ENCODE measurements around the gene NDUFA7.

Gene NDUFA7

DNA sequence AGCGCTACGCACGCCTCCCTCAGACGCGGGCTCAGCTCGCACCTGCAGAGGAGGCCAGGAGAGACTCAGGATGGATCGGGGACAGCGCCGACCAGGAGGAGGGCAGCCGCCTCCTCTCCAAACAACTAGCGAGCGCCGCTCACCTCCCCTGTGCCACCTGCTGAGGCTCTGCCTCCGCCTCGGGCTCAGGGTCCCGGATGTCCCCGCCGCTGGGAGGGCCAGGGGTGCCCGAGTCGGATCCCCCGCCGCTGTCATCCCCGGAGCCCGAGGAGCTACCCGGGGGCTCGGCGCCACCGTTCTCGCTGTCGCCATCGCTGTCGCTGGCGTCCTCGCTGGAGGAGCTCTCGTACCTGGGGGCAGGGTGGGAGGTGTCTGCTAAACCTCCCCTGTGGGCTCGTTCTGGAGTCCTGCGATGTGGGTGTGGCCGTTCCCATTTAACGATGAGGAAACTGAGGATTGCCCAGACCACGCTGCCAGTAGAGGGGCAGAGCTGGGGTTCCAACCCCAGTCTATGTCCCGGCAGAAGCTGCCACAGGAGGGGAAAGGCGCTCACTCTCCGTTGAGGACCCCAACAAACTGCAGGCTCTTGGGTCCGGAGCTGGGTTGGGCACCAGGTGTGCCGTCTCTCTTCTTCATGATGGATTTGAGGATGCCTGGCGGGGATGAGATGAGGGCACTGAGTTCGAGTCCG, 12.7 kb upstream of the NDUFA7 start:
- FAIRE-seq (no peak), DNase-seq (ENCODE audit: insufficient read length, low spot score) (no peak)
- TF ChIP-seq POU2F2 (IDR thresholded peaks at IDR 0.05; ENCODE audit: low read depth, low read length), result no peak

DNA sequence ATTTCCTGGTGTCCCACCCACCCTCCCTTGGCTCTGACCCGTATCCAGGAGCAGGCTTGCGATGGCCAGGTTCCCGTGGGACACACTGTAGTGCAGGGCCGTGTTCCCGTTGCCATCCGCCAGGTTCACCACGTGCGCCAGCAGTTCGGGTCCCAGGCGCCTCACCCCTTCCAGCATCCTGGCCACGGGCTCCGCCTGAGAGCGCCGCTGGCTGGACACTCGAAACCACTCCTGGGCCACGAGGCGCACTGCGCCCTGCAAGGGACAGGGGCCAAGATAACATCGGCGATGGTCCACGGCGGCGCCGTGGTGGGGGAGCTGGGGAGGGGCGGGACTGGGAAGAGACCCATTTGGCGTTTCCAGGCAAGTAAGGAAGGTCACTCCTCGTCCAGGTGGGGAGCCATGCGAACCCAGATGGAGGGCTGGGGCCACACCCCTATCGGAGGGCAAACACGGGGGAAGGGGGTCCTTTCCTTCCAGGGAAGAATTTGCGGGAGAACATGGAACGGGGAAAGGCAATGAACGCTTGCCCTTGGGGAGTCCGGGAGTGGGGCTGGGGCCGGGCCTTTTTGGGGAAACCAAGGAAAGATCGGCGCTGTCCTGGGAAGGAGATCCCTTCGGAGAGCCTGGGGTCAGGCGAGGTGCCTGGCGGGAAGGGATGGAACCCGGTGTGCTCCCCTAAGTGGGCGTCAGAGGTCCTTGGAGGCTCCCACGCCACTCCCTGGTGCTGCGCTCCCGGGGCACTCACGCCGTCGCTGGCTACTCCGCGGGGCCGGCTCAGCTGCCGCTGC, 12.0 kb upstream of the NDUFA7 start:
- DNase-seq (ENCODE audit: insufficient read length, low spot score) (no peak), FAIRE-seq (no peak)
- TF ChIP-seq SPI1 (IDR thresholded peaks at IDR 0.05; ENCODE audit: low read depth, low read length), result no peak
- TF ChIP-seq POLR2AphosphoS5 (IDR thresholded peaks at IDR 0.05; ENCODE audit: low read depth, low read length), result no peak
- TF ChIP-seq POU2F2 (IDR thresholded peaks at IDR 0.05; ENCODE audit: low read depth, low read length), result no peak
- TF ChIP-seq POLR2A (IDR thresholded peaks at IDR 0.05; ENCODE audit: low read depth, low read length), result no peak
- no peak for TF ChIP-seq PAX5 (IDR thresholded peaks at IDR 0.05; ENCODE audit: insufficient read depth, low read length, severe bottlenecking)
- TF ChIP-seq TAF1 (IDR thresholded peaks at IDR 0.05; ENCODE audit: low read depth, low read length), result no peak

DNA sequence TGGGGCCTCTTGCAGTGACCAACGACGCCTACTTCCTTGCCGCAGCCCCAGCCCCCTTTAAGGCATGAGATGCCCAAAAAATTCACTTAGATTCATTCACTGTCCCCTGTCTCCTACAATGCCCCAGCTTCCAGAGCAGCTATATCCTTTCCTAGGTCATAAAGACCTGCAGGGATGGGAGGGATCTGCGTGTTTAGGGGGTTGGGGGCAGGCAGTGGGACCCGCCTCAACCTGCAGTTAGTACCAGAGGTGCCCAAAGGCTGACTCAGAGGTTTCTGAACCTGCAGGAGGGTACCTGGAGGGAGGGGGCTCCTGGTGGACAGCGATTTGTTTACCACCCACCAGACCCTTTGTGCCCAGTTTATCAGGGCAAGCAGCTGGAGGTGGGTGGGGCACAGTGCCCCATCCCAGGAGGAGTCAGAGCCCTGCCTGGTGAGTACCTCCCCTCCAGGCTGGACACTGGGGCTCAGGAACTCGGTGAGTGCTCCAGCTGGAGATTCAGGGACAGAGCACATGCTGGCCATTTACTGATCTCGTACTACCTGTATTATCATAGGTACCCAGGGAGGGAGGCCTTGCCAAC, 10.2 kb upstream of the NDUFA7 start:
- FAIRE-seq (no peak), DNase-seq (ENCODE audit: insufficient read length, low spot score) (no peak)

DNA sequence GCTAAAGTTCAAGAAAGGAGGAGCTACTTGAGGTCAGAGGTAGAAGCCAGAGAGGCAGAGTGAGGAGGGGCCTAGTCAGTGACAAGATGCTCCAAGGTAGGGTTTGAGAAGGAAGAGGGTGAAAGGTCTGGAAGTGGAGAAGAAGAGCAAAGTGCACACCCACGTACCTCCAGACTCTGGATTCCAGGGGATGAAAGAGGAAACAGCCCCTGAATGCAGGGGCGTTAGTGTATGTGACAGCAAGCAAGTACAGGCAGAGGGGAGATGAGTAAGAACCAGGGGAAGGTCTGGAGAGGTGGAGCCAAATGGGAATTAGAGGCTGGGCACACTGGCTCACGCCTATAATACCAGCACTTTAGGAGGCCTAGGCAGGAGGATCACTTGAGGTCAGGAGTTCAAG, 8.8 kb upstream of the NDUFA7 start:
- no peak for TF ChIP-seq POLR2A (IDR thresholded peaks at IDR 0.05; ENCODE audit: low read depth, low read length)
- TF ChIP-seq POU2F2 (IDR thresholded peaks at IDR 0.05; ENCODE audit: low read depth, low read length), result no peak
- no peak for TF ChIP-seq TAF1 (IDR thresholded peaks at IDR 0.05; ENCODE audit: low read depth, low read length)
- TF ChIP-seq SPI1 (IDR thresholded peaks at IDR 0.05; ENCODE audit: low read depth, low read length), result no peak
- TF ChIP-seq POLR2AphosphoS5 (IDR thresholded peaks at IDR 0.05; ENCODE audit: low read depth, low read length), result no peak
- no peak for TF ChIP-seq PAX5 (IDR thresholded peaks at IDR 0.05; ENCODE audit: insufficient read depth, low read length, severe bottlenecking)
- FAIRE-seq (no peak), DNase-seq (ENCODE audit: insufficient read length, low spot score) (no peak)

More for the DNA sequence above, 10.2 kb upstream of the NDUFA7 start:
- TF ChIP-seq POU2F2 (IDR thresholded peaks at IDR 0.05; ENCODE audit: low read depth, low read length), result no peak

DNA sequence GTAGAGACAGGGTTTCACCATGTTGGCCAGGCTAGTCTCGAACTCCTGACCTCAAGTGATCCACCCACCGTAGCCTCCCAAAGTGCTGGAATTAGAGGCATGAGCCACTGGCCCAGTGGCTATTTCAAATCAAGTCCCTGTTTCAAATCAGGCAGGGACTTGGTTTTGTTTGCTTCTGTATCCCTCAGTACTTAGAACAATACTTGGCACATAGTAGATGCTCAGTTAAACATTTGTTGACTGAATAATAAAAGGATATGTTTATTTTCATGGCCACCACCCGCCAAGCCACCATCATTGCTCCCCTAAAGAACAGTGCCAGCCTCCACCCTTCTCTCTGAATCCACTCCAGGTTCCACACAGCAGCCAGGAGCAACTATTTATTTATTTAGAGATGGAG, 4.3 kb upstream of the NDUFA7 start:
- FAIRE-seq (no peak), DNase-seq (ENCODE audit: insufficient read length, low spot score) (no peak)
- TF ChIP-seq POLR2AphosphoS5 (IDR thresholded peaks at IDR 0.05; ENCODE audit: low read depth, low read length) (no peak), PAX5 (IDR thresholded peaks at IDR 0.05; ENCODE audit: insufficient read depth, low read length, severe bottlenecking) (no peak), POU2F2 (IDR thresholded peaks at IDR 0.05; ENCODE audit: low read depth, low read length) (no peak), POLR2A (IDR thresholded peaks at IDR 0.05; ENCODE audit: low read depth, low read length) (no peak), TAF1 (IDR thresholded peaks at IDR 0.05; ENCODE audit: low read depth, low read length) (no peak), SPI1 (IDR thresholded peaks at IDR 0.05; ENCODE audit: low read depth, low read length) (no peak)

DNA sequence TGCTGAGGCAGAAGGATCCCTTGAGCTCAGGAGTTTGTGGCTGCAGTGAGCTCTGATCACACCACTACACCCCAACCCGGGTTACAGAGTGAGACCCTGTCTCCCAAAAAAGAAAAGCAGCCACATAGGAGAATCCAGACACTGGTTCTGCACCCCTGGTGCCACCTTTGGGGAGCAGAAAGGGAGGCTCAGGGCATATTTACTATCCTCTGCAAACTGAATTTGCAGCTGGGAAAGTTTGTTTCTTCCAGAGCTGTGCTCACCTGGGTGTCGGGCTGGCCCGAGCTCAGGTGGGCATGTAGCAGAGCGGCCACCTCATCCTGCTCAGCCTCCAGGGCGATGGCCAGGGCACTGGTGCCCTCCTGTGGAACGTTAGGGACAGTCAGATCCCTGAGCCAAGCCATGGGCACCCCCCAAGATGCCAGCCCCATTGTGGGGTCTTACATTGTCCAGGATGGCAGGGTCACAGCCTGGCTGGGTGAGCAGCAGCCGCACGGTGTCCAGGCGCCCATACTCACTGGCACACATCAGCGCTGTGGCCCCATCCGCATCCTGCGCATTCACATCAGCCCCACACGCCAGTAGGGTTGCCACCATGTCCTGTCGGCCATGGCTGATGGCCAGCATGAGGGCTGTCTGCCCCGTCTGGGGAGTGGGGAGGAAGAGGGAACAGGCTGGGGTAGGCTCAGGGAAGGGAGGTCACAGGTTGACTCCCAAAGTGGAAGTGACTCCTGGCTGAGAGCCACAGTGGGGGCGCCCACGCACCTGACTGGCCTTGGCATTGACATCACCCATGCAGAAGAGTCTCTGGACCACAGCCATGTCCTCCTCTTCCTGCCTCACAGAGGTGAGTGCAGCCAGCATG, 3.2 kb upstream of the NDUFA7 start:
- no peak for FAIRE-seq
- no peak for DNase-seq (ENCODE audit: insufficient read length, low spot score)
- TF ChIP-seq POU2F2 (IDR thresholded peaks at IDR 0.05; ENCODE audit: low read depth, low read length), result 0 out of 2 replicates have a peak, but pooled peaks have one; percentile 8
- peak; percentile 53 for TF ChIP-seq POLR2AphosphoS5 (IDR thresholded peaks at IDR 0.05; ENCODE audit: low read depth, low read length)
- TF ChIP-seq POLR2A (IDR thresholded peaks at IDR 0.05; ENCODE audit: low read depth, low read length), result 0 out of 2 replicates have a peak, but pooled peaks have one; percentile 71
- no peak for TF ChIP-seq PAX5 (IDR thresholded peaks at IDR 0.05; ENCODE audit: insufficient read depth, low read length, severe bottlenecking)

DNA sequence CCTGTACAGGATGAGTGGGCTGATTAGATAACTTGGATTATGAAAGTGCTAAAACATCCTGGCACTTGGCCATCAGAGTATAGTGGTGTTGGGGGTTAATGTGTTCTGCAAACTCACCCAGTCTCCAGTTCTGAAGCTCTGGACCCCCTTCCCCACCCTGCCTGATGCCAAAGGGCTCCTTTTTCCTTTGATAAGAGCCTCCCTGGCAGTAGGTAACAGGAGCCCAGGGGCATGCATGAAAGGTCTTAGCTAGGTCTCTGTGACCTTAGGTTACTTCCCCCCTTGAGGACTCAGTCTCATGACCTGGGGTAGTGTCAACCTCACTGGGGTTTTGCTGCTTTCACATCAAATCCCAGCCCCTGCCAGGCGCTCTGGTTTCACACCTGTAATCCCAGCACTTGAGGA, 2.6 kb upstream of the NDUFA7 start:
- DNase-seq (ENCODE audit: insufficient read length, low spot score) (no peak), FAIRE-seq (no peak)
- TF ChIP-seq POU2F2 (IDR thresholded peaks at IDR 0.05; ENCODE audit: low read depth, low read length), result no peak
- no peak for TF ChIP-seq SPI1 (IDR thresholded peaks at IDR 0.05; ENCODE audit: low read depth, low read length)

DNA sequence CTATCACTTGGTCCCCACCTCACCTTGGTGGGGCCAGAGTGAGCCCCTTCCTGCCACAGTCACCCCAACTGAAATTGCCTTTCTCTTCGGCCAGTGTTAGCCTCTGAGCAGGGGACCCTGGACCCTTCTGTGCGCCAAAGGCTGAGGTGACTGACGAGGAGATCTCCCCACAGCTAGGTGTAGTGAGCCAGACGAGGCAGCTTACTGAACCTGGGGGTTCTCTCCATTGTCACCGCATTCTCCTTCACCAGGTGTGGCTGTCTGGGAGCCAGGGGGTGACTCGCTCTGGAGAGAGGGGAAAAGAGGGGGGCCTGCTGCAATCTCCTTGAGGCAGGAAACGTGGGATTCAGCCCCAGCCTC, 1.4 kb upstream of the NDUFA7 start:
- no peak for FAIRE-seq
- TF ChIP-seq SPI1 (IDR thresholded peaks at IDR 0.05; ENCODE audit: low read depth, low read length) (no peak), POLR2AphosphoS5 (IDR thresholded peaks at IDR 0.05; ENCODE audit: low read depth, low read length) (no peak), POLR2A (IDR thresholded peaks at IDR 0.05; ENCODE audit: low read depth, low read length) (no peak), POU2F2 (IDR thresholded peaks at IDR 0.05; ENCODE audit: low read depth, low read length) (no peak), PAX5 (IDR thresholded peaks at IDR 0.05; ENCODE audit: insufficient read depth, low read length, severe bottlenecking) (no peak), TAF1 (IDR thresholded peaks at IDR 0.05; ENCODE audit: low read depth, low read length) (no peak)
- no peak for DNase-seq (ENCODE audit: insufficient read length, low spot score)

DNA sequence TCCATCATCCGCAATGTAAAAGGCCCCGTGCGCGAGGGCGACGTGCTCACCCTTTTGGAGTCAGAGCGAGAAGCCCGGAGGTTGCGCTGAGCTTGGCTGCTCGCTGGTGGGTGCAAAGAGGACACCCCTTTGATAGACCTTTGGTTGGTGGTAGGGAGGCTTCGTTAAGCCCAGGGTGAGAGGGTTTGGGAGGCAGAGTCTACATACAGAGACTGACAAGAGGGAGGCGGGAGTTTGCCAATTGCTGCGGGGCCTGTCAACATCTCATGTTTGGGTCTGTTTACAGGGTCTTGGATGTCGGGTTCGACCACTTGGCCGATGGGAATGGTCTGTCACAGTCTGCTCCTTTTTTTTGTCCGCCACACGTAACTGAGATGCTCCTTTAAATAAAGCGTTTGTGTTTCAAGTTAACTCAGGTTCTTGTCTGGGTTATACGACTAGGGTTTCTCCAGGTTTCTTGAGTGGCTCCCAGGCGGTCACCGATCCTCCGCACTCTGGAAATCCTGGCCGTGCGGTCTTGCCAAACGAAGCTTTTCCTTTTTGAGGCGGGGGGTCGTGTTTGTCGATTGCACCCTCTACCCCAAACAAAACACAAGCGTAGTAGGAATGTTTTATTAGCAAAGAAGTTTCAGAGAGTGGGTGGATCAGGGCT, 937 bp upstream of the NDUFA7 start:
- no peak for FAIRE-seq
- TF ChIP-seq SPI1 (IDR thresholded peaks at IDR 0.05; ENCODE audit: low read depth, low read length) (no peak), POLR2A (IDR thresholded peaks at IDR 0.05; ENCODE audit: low read depth, low read length) (no peak), POLR2AphosphoS5 (IDR thresholded peaks at IDR 0.05; ENCODE audit: low read depth, low read length) (no peak), PAX5 (IDR thresholded peaks at IDR 0.05; ENCODE audit: insufficient read depth, low read length, severe bottlenecking) (no peak), POU2F2 (IDR thresholded peaks at IDR 0.05; ENCODE audit: low read depth, low read length) (no peak), TAF1 (IDR thresholded peaks at IDR 0.05; ENCODE audit: low read depth, low read length) (no peak)
- no peak for DNase-seq (ENCODE audit: insufficient read length, low spot score)
